Muscle layer of colon (tissue), 2 donors: ENCODE results near the gene FOXP4.

Experiments used
- H3K27ac ChIP-seq: one replicate; pipeline ENCODE4 v1.7.0; 2013; ENCODE audit warnings: low read depth, mild to moderate bottlenecking, low read length, moderate library complexity
- H3K27me3 ChIP-seq, 2 donors: one replicate each; pipeline ENCODE4 v1.7.0; 2013; ENCODE audit warnings: low read length in 2 of 2, mild to moderate bottlenecking in 2 of 2; ENCODE audit not compliant: insufficient read depth in 2 of 2, control insufficient read depth in 1 of 2
- H3K36me3 ChIP-seq: one replicate; pipeline ENCODE4 v1.7.0; 2013; ENCODE audit warnings: mild to moderate bottlenecking, low read length; ENCODE audit not compliant: insufficient read depth
- H3K4me1 ChIP-seq: one replicate; pipeline ENCODE4 v1.7.0; 2013; ENCODE audit warnings: mild to moderate bottlenecking, low read length; ENCODE audit not compliant: insufficient read depth
- H3K4me3 ChIP-seq, 2 donors: one replicate each; pipeline ENCODE4 v1.7.0; 2013; ENCODE audit warnings: low read length in 2 of 2, low read depth in 1 of 2, mild to moderate bottlenecking in 1 of 2, moderate library complexity in 1 of 2
- H3K9ac ChIP-seq: one replicate; pipeline ENCODE4 v1.7.0; 2013; ENCODE audit warnings: low read length
- H3K9me3 ChIP-seq: one replicate; pipeline ENCODE4 v1.7.0; 2013; ENCODE audit warnings: mild to moderate bottlenecking, low read length
- donor health status: abdominal sarcoma.
- donor health status: Adenocarcinoma of cecum.

Gene FOXP4

DNA sequence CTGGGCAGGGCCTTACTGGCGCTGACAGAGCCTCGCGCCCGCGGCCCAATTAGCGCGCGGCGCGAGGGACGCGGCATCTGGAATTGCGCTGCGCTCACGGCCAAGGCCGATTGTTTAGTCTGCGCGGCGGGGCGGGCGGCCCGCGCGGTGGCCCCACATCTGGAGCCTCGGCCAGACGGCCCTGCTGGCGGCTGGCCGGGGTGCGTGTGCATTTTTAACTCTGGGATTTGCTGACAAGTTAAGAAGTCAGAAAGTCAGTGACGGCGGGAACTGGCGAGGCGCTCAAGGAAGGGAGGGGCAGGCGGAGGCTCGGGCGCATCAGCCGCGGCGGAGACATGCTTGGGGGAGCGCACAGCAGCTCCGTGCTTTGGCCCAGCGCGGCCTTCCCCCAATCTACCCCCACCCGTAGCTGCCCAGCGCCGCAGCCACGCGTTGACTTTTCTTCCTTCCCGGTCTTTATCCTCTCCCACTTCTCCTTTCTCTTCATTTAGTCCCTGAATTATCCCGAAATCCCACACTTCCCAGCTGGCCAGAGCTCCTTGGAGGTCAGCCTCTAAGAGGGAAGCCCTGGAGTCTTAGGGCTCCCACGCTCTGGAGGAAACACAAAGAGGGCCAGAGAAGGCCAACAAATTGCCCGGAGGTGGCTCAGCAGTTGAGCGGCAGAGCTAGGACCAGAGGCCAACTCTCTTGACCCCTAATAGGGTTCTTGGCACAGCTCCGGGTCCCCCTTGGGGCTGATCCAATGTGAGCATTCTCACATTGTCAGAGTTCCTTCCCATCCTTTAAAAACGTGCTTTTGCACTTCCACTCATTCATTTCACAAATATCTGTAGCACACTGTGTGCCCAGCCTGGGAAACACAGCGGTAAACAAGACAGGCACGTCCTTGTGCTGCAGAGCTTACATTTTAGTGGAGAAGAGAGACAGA lies 40.8 kb upstream of the FOXP4 start:
- Histone ChIP-seq H3K4me1 (peaks cover 25% of the 10 kb centered on the region), H3K36me3 (no peaks in the 10 kb centered on the region), H3K9ac (no peak overlapping the region), H3K27me3 (no peaks in the 10 kb centered on the region), H3K9me3 (no peaks in the 10 kb centered on the region), H3K4me3 (peak overlapping the region in 1 of 2 donors; percentile 38), H3K27ac (peak overlapping the region; percentile 23)

DNA sequence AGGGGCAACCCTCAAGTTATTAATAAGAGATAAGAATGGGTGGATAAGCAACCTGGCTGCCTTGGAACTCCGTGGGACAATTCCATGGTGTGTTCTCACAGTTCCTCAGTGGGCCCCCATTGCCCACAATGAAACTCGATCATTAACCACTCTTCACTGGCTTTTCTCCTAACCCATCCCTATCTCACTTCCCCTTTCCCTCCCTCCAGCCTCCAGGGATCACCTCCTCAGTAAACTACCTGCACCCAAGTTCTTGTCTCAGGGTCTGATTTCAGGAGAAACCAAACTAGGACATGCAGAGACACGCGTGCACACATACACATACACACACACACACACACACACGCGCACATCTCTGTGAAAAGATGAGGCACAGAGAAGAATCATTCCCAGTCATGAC lies 37.7 kb upstream of the FOXP4 start:
- H3K4me3 ChIP-seq: no peak overlapping the region
- H3K4me1 ChIP-seq: peaks cover 25% of the 10 kb centered on the region
- no peak overlapping the region for H3K27ac ChIP-seq
- no peaks in the 10 kb centered on the region for H3K9me3 ChIP-seq
- no peaks in the 10 kb centered on the region for H3K27me3 ChIP-seq
- no peaks in the 10 kb centered on the region for H3K36me3 ChIP-seq
- no peak overlapping the region for H3K9ac ChIP-seq

DNA sequence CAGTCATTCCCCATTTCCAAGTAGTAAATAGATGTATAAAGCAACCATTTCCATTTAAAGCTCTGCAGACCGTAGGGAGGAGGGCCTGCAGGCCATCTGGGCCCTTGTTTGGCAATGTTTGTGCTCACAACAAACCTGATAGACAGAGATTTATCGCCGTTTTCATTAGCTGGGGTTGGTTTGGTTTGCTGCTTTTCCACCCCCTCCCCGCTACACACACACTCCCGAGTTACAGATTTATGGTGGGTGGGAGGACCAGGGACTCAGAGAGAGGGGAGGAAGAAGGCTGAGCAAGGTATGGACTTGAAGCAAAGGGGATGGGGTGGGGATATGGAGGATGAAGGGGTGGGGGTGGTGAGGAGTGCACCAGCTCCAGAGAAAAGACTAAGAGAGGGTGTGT lies 36.6 kb upstream of the FOXP4 start:
- no peaks in the 10 kb centered on the region for H3K9me3 ChIP-seq
- no peak overlapping the region for H3K27ac ChIP-seq
- H3K4me1 ChIP-seq: peaks cover 20% of the 10 kb centered on the region
- H3K27me3 ChIP-seq: no peaks in the 10 kb centered on the region
- H3K36me3 ChIP-seq: no peaks in the 10 kb centered on the region
- no peak overlapping the region for H3K4me3 ChIP-seq
- no peak overlapping the region for H3K9ac ChIP-seq

DNA sequence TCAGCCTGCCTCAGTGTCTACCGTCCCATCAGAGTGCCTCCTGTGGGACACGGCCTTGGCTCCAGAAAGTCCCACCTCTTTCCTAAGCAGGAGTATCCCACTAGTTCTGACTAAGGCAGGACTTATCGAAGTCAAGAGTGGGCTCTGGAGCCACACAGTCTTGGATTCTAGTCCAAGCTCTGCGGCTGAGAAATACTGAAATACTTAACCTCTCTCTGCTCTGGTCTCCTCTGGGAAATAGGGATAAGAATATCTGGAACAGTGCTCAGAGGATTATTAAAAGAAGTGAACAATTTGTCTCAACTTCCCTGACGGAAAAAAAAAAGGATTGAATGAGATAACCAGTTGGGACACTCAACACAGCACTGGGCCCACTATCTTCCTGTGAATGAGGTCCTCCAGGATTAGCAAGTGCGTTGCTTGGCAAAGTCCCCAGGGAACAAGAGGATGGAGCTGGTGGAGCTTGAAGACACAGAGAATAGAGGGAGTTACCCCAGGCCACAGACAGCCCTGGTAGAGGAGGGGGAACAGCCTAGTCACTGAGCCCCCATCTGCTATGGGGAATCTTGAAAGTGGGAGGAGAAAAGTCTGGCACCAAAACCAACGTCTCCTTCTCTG lies 34.6 kb upstream of the FOXP4 start:
- Histone ChIP-seq H3K36me3 (no peaks in the 10 kb centered on the region), H3K27me3 (no peaks in the 10 kb centered on the region), H3K9ac (no peak overlapping the region), H3K4me3 (no peak overlapping the region), H3K9me3 (no peaks in the 10 kb centered on the region), H3K4me1 (peaks cover 8% of the 10 kb centered on the region), H3K27ac (no peak overlapping the region)

DNA sequence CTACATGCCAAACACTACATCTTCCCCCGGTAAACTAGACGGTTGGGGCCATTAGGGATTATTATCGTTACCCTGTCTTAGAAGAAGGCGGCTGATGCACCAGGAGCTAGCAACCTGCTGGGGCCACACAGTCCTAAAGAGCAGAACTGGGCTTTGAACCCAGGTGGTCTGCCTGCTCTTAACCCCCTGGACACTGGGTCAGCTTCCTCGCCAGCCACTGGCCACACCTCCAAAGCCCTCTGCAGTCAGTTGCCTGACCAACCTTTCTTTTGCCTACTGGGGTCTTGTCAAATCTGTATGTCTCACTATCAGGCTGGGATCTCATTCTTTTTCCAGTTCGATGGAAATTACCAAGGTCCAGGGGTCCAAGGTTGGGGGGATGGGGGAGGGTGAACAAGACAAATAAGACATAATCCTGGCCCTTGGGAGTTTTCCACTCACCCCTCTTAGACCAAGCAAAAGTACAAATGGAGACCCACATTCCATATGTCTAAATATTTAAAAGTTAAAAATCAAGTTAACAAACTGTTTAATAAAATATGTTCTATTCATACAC lies 34.0 kb upstream of the FOXP4 start:
- Histone ChIP-seq H3K36me3 (no peaks in the 10 kb centered on the region), H3K27ac (no peak overlapping the region), H3K27me3 (no peaks in the 10 kb centered on the region), H3K9me3 (no peaks in the 10 kb centered on the region), H3K9ac (no peak overlapping the region), H3K4me1 (peaks cover 8% of the 10 kb centered on the region), H3K4me3 (no peak overlapping the region)

DNA sequence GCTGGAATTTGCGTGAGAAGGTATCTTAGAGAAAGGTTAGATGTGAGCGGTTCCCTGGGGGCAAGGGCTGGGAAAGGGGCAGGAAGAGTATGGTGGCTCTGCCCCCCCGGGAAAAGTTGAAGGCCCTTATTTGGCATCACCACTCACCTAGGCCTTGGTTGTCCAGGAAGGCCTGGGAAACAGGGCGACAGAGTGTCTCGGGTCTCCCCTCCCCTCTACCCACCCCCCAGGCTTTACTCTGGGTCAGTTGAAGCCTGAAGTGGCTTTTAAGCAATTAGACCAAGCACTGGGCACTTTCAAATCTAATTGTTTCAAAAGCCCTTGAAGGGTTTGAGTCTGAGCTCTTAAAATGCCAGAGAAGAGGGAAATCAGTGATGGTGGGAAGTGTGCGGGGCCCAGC lies 30.2 kb upstream of the FOXP4 start:
- Histone ChIP-seq H3K4me3 (no peak overlapping the region), H3K9me3 (no peaks in the 10 kb centered on the region), H3K9ac (no peak overlapping the region), H3K27me3 (no peaks in the 10 kb centered on the region), H3K36me3 (no peaks in the 10 kb centered on the region), H3K4me1 (no peaks in the 10 kb centered on the region), H3K27ac (no peak overlapping the region)

DNA sequence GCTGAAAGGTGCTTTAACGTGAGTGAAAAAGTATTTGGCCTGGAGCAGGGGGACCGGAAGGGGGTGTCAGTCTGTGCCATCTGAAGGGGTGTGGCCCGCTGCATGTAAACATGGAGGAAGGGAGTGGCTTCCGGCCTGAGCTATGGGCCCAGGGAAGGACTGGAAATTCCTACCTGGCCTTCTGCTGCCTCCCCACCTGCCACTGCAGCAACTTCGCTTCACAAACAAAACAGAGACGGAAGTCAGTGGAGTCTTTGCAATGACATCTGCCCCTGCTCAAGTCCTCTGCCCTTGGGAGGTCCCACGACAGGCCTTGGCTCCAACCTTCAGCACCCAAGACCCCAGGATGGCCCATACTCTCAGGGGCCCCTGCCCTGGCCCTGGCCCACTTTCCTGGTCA lies 28.1 kb upstream of the FOXP4 start:
- H3K9me3 ChIP-seq: no peaks in the 10 kb centered on the region
- no peaks in the 10 kb centered on the region for H3K36me3 ChIP-seq
- H3K27me3 ChIP-seq: peaks cover 3 to 5% of the 10 kb centered on the region in 2 donors
- H3K9ac ChIP-seq: no peak overlapping the region
- H3K4me3 ChIP-seq: no peak overlapping the region
- no peaks in the 10 kb centered on the region for H3K4me1 ChIP-seq
- no peak overlapping the region for H3K27ac ChIP-seq

DNA sequence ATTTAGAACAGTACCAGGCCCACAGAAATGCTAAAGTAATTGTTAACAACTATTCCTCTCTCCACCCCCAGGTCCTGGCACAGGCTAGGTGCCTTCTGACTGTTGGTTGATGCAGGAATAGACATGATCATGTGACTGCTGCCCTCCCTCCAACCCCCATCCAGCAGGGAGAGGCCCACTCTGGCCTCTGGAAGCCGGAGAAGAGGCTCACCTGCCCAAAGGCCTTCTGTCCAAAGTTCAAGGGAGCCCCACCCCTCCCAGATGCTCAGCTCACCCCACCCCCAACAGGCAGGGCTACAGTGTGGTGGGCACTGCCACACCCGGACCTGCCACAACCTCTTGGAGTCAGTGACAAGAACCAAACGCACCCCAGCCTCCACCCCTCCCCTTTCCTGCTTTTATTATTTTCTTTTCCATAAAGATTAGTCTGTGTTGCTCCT lies 26.9 kb upstream of the FOXP4 start:
- no peak overlapping the region for H3K9ac ChIP-seq

DNA sequence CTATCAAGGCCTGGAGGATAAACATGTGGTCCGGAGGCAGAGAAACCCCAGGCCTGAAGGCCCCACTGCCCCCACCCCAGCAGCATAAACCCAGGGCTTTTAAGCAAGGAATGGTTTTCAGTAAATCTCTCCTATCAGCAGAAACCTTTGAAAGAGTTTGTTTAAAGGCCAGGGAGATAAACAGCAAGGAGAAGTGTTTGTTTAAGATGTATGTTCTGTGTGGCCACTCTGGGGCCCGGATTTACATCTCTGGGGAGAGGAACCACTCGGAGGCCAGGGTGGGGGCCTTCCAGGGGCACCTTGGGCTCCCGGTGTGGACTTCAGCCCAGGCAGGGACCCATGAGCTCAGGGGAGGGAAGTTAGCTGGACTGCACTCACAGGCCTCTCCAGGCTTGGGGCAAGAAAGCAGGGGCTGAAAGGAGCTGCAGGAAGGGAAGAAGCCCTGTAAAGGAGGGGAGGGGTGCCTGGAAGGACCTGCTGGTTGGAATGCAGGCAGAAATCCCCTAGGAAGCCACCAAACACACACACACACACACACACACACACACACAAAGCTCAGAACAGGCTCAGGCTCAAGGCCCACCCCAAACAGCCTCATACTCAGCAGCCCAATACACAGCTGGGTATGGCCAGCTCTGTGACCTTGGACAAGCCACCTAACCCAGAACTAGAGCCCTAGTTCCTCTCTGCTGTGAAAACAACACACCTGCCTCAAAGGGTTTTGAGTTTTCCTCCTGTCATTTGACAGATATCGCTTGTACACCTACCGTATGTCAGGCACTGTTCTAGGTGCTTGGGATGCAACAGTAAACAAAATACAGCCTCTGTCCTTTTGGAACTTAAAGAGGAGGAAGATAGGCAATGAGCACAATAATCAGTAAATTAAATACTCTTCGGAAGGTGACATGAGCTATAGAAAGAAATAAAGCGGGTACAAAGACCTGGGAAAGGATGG lies 26.2 kb upstream of the FOXP4 start:
- no peaks in the 10 kb centered on the region for H3K9me3 ChIP-seq

More for the DNA sequence above, 26.9 kb upstream of the FOXP4 start:
- H3K27ac ChIP-seq: no peak overlapping the region
- no peak overlapping the region for H3K4me3 ChIP-seq
- no peaks in the 10 kb centered on the region for H3K4me1 ChIP-seq
- H3K9me3 ChIP-seq: no peaks in the 10 kb centered on the region
- H3K36me3 ChIP-seq: no peaks in the 10 kb centered on the region
- H3K27me3 ChIP-seq: peaks cover 10 to 15% of the 10 kb centered on the region in 2 donors

DNA sequence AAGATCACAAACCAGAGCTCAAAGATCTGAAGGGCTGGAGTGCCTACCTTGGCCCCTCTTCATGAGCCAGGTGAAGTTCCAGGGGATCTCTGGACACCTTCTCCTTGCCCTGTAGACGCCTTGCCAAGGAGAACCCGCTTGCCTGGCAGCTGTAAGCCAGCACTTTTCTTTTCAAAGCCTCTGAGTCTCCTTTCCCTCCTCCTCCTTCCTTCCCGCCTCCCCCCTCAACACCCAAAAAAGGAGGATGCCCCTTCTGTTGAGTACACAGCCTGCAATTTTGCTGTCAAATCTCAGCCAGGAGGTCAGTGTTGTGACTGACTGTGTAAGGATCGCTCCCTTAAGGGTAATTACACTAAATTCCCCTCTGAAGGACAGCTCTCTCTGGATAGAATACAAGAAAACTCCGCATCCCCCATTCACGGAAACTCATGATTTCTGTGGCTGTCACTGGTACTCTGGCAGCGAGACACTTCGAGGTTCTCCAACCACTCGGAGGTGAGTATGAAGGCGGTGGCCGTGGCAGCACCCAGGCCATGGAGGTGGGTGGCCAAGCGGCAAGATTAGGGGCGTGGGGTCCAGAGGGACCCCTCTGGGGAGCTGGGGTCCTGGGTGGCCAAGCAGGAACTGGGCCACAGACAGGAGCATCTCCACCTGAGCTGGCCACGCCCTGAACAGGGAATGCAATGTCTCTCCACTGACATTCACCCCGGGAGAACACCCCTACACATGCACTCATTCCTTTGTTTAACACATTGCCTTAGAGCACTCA lies 23.2 kb upstream of the FOXP4 start:
- Histone ChIP-seq H3K4me3 (no peak overlapping the region), H3K27me3 (peaks cover 10 to 15% of the 10 kb centered on the region in 2 donors), H3K4me1 (peaks cover 1% of the 10 kb centered on the region), H3K27ac (no peak overlapping the region), H3K9me3 (no peaks in the 10 kb centered on the region), H3K9ac (no peak overlapping the region), H3K36me3 (no peaks in the 10 kb centered on the region)

More for the DNA sequence above, 26.2 kb upstream of the FOXP4 start:
- Histone ChIP-seq H3K4me1 (no peaks in the 10 kb centered on the region), H3K27me3 (peaks cover 10 to 15% of the 10 kb centered on the region in 2 donors), H3K4me3 (no peak overlapping the region), H3K27ac (no peak overlapping the region), H3K36me3 (no peaks in the 10 kb centered on the region), H3K9ac (no peak overlapping the region)
